ENCODE results near the gene PDE4C.

The PDE4C gene

GRCh38 chr19:18203408-18203862 is 22.8 kb downstream of the PDE4C start:
- no peak for DNase-seq (ENCODE audit: extremely low spot score, insufficient read length, low read depth)
- no peak for FAIRE-seq

GRCh38 chr19:18202778-18203407 is 23.3 kb downstream of the PDE4C start:
- FAIRE-seq (no peak), DNase-seq (ENCODE audit: extremely low spot score, insufficient read length, low read depth) (no peak)

- no peak for FAIRE-seq
Measured at GRCh38 chr19:18202397-18202777, 23.9 kb downstream of the PDE4C start.

GRCh38 chr19:18198374-18198773 is 27.9 kb downstream of the PDE4C start:
- DNase-seq (ENCODE audit: extremely low spot score, insufficient read length, low read depth) (no peak), FAIRE-seq (no peak)

More at GRCh38 chr19:18202397-18202777, 23.9 kb downstream of the PDE4C start:
- no peak for DNase-seq (ENCODE audit: extremely low spot score, insufficient read length, low read depth)

- no peak for FAIRE-seq
Measured at GRCh38 chr19:18197941-18198340, 28.3 kb downstream of the PDE4C start.

DNA sequence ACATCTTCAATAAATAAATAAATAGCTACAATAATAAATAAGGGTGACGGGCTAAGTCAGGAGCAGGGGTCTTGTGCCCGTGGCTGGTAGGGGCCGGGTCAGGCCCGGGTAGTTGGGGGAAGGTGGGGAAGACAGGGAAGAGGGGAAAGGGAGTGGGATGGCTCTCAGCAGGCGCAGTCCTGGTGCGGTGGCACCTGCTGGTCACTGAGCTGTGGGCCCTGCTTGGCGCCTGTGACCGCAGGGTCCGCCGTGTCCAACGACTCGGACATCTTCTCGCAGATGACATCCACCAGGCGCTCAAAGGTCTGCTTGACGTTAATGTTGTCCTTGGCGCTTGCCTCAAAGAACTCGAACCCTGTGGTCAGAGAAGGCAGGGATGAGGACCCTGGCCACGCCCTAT is 28.9 kb downstream of the PDE4C start:
- FAIRE-seq = no peak
- DNase-seq (ENCODE audit: extremely low spot score, insufficient read length, low read depth) = no peak

More at GRCh38 chr19:18197941-18198340, 28.3 kb downstream of the PDE4C start:
- no peak for DNase-seq (ENCODE audit: extremely low spot score, insufficient read length, low read depth)

GRCh38 chr19:18196511-18196845 is 29.8 kb downstream of the PDE4C start:
- DNase-seq (ENCODE audit: extremely low spot score, insufficient read length, low read depth) = no peak
- no peak for FAIRE-seq

DNA sequence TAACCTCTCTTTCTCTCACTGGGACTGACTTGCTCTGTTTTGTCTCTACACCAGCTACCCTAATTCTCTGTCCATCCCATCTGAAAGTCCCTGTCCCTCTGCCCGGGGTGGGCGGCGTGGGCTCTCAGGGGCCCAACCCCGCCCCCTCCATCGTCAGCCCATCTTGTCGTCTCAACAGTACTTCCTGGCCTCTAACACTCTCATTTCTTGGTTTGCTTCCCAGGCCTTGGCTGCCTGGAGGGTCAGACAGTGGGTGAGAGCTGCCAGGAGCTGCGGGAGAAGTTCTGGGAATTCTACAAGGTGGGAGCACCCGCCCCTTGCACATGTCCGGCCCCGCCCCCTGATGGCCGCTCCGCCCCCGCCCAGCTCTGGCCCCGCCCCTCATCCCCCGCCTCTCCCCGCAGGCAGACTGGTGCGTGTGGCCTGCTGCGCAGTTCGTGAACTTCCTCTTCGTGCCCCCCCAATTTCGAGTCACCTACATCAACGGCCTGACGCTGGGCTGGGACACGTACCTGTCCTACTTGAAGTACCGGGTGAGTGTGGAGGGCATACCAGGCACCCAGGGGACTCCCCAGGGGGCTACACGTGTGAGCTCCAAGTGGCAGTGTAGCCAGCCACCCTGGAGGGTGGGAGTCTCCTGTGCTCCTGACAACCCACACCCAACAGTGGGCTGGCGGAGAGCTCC is 31.5 kb downstream of the PDE4C start:
- FAIRE-seq (peak; percentile 46), DNase-seq (ENCODE audit: extremely low spot score, insufficient read length, low read depth) (no peak)

GRCh38 chr19:18194181-18194530 is 32.1 kb downstream of the PDE4C start:
- no peak for DNase-seq (ENCODE audit: extremely low spot score, insufficient read length, low read depth)
- FAIRE-seq = no peak

GRCh38 chr19:18193388-18194180 is 32.7 kb downstream of the PDE4C start:
- FAIRE-seq (no peak), DNase-seq (ENCODE audit: extremely low spot score, insufficient read length, low read depth) (no peak)

DNA sequence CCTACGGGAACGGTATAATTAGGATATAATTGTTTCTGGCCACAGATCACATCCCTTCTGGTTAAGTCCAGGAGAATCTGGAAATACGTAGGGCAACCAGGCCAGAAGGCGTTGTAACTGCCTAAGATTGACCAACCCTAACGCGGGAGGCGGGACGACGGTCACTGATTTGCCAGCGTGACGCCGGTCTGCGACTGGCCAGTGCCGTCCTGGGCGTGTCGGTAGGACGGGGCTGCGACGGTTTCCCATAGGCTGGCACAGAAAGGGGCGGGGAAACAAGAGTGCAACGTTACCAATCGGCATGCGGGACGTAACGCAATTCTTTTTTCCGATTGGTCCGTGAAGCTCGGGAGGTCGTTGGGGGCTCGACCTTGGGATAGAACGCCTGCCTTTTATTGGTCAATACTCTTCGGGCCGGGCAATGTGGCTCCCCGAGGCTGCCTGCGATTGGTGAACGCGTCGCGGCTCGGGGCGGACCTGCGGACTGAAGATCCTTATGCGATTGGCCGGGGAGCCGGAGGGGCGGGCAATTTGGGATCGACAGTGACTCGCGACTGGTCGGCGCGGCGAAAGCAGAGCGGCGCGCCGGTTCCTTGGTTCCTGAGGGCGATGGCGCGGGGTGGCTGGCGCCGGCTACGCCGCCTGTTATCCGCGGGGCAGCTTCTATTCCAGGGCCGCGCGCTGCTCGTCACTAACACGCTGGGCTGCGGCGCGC is 33.4 kb downstream of the PDE4C start, which contains the start of gene MPV17L2:
Gene MPV17L2 (plus strand): TSS at position 546 of the 715 bp plus-strand sequence. CDS start 64 bp downstream, at position 610.
- peak; percentile 83 for DNase-seq (ENCODE audit: extremely low spot score, insufficient read length, low read depth)
- FAIRE-seq = peak; percentile 100

- FAIRE-seq (no peak), DNase-seq (ENCODE audit: extremely low spot score, insufficient read length, low read depth) (no peak)
Measured at GRCh38 chr19:18191640-18192062, 34.6 kb downstream of the PDE4C start.

GRCh38 chr19:18190278-18190677 is 36.0 kb downstream of the PDE4C start:
- no peak for DNase-seq (ENCODE audit: extremely low spot score, insufficient read length, low read depth)
- FAIRE-seq = no peak

DNA sequence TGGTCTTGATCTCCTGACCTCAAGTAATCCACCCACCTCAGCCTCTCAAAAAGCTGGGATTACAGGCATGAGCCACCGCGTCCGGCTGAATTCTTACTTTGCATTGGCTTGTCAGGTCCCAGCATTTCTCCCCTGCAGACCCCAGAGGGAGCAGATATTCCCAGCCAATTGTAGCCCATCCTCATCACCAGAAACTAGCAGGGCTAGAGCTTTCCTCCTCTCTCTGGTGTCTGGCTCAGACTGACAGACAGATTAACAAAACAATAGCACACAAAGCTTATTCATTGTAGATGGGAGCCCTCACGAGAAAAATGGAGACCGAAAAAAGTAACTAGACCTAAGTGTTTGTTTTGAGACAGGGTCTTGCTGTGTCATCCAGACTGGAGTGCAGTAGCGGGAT is 40.7 kb downstream of the PDE4C start:
- FAIRE-seq (no peak), DNase-seq (ENCODE audit: extremely low spot score, insufficient read length, low read depth) (no peak)

- FAIRE-seq (no peak), DNase-seq (ENCODE audit: extremely low spot score, insufficient read length, low read depth) (no peak)
Measured at GRCh38 chr19:18183529-18183928, 42.7 kb downstream of the PDE4C start.

DNA sequence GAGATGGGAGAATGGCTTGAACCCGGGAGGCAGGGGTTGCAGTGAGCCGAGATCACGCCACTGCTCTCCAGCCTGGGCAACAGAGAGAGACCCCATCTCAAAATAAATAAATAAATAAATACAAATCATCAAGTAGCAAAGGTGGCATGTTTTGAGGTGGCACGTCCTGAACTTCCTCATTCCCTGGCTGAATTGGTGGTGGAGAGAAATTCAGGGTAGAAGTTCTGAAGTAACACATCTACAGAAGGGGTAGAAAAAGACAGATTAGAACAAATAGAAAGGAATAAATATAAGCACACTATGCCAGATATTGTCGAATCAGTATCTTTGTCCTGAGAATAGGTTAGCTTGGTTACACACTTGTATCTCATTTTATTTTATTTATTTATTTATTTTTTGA is 46.3 kb downstream of the PDE4C start:
- DNase-seq (ENCODE audit: extremely low spot score, insufficient read length, low read depth) = no peak
- peak; percentile 69 for FAIRE-seq

DNA sequence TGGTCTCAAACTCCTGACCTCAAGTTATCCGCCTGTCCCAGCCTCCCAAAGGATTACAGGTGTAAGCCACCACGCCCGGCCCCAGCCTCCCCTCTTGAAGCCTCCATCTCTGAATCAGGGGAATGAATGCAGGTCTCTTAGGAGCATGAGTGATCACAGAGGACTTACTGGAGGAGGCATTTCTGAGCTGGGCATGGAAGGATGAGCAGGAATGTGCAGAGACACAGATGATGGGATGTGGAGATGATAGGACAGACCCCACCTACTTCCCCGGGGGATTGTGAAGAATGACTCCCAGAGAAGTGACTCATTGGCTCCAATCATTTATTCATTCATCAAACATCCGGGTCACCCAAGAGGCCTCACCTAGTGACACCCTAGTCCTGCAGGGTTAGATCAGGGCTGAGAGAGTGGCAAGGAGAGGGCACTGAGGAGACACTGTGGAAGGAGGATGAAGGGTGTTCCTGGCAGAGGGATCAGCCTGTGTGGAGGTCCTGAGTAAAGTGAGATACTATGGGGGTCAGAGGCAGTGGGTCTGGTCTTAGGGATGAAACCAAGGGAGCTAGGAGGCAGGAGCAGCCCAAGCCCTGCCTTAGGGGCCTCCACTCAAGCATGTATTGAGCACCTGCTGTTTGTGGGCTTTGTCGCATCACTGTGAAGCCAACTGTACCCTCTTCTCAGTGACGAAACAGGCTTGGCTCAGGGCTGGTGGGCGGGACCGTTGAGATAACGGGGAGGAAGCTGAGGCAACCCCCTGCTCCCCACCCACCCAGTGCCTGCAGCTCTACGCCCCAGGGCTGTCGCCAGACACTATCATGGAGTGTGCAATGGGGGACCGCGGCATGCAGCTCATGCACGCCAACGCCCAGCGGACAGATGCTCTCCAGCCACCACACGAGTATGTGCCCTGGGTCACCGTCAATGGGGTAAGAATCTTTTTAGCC is 49.6 kb downstream of the PDE4C start:
- FAIRE-seq (no peak), DNase-seq (ENCODE audit: extremely low spot score, insufficient read length, low read depth) (no peak)

DNA sequence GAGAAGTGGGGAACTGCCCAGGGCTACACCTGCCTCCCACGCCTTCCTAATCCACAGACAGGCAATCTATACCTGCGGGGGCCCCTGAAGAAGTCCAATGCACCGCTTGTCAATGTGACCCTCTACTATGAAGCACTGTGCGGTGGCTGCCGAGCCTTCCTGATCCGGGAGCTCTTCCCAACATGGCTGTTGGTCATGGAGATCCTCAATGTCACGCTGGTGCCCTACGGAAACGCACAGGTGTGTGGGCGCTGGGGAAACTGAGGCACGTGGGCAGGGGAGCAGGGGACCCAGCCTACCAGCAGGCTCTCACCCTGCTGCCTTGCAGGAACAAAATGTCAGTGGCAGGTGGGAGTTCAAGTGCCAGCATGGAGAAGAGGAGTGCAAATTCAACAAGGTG is 51.3 kb downstream of the PDE4C start:
- no peak for DNase-seq (ENCODE audit: extremely low spot score, insufficient read length, low read depth)
- FAIRE-seq = no peak
